DND-41 (cell line): ENCODE results near the gene LYPLA2.

Experiments used
- CTCF ChIP-seq: IDR thresholded peaks from 2 replicates; pipeline ENCODE4 v1.5.1; 2012; ENCODE audit warnings: borderline replicate concordance, low read length, moderate library complexity, mild to moderate bottlenecking; ENCODE audit not compliant: poor library complexity, severe bottlenecking; ENCODE audit errors: extremely low read depth
- EZH2 ChIP-seq: IDR thresholded peaks from 3 replicates; pipeline ENCODE4 v1.6.1; 2012; ENCODE audit warnings: borderline replicate concordance, low read depth, mild to moderate bottlenecking, moderate library complexity, low read length, inconsistent platforms; ENCODE audit not compliant: severe bottlenecking

GRCh38 chr1:23800400-23801337 is 9.7 kb downstream of the LYPLA2 start, which contains the start of gene GALE:
- TF ChIP-seq EZH2, result no peak
- no peak for TF ChIP-seq CTCF
